DMS153 (cell line): ENCODE data around the gene PCDH15.
"Not testable (repeated sequence)": the region's sequence is repeated elsewhere in the genome, so short reads cannot be mapped to it uniquely, and the experiment has no call there.

Experiments used
- DNase-seq: peaks from one replicate; lab custom pipeline; 2025; lab: John Stamatoyannopoulos, UW

PCDH15 gene

DNA sequence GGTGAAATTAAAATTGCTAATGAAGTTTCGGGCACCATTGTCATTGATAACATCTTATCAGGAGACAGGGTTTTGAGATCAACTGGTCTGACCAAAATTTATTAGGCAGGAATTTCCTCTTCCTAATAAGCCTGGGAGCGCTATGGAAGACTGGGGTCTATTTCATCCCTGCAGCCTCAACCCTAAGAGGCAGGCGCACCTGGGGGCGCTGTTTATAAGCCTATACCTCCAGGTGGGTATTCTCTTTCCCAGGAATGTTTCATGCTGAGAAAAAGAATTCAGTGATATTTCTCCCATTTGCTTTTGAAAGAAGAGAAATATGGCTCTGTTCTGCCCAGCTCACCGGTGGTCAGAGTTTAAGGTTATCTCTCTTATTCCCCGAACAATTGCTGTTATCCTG lies 406.4 kb downstream of the PCDH15 start:
- not testable (repeated sequence) for DNase-seq

DNA sequence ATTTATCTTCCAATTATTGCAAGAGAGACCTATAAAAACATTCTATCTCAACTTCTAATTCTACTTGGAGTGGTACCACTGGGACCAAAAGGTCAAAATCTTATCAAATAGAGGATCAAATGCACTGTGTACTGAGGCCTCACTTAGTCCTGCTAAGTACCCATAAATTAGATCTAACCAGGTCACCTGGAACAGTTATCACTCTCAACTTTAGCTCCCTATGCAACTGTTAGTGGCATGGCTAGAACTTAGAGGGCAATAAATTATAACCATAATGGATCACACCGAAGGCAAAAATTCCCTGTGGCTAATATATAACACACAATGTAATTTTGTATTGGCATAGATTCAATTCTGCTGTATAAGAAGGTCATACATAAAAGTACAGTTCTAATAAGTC lies 428.9 kb downstream of the PCDH15 start:
- DNase-seq: no peak

DNA sequence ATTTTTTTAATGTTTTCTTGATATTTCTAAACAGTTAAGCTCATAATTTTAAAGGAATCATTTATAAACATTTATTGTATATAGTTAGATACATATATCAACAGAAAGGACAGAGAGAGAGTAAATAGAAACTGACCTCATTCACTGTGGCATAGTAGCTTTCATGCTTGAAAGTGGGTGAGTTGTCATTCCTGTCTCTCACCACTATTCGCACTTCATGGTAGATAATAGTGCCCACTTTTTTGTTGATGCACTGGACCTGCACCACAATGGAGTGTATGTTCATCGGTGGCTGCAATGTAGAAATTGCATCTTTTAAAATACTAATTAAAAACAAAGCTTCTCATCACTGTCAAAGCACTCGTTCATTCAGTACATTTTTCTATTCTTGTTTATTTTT lies 432.0 kb downstream of the PCDH15 start:
- DNase-seq: no peak

DNA sequence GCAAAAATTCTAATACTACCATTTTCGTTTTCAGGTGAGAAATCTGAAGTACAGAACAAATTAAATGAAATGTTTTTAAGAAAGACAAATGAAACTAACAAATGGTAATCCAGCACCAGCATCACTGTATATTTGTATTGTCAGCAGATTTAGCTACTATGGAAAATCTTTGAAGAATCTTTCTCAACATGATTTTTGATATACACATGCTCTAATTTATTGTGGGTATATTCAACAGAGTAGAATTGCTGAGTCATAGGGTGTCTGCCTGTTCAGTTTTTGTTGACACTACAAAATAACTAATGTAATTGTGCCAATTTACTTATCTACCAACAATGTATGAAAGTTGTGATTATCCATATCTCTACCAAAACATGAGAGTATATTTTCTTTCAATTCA lies 437.6 kb downstream of the PCDH15 start:
- DNase-seq: no peak

DNA sequence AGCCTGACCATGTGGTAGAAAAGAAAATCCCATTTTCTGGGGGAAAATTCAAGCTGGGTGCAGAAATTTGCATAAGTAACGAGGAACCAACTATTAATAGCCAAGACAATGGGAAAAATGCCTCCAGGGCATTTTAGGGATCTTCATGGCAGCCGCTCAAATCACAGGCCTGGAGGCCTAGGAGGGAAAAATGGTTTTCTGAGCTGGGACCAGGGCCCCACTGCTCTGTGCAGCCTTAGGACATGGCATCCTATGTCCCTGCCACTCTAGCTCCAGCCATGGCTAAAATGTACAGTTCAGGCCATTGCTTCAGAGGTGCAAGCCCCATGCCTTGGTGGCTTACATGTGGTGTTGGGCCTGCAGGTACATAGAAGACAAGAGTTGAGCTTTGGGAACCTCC lies 459.0 kb downstream of the PCDH15 start:
- no peak for DNase-seq

DNA sequence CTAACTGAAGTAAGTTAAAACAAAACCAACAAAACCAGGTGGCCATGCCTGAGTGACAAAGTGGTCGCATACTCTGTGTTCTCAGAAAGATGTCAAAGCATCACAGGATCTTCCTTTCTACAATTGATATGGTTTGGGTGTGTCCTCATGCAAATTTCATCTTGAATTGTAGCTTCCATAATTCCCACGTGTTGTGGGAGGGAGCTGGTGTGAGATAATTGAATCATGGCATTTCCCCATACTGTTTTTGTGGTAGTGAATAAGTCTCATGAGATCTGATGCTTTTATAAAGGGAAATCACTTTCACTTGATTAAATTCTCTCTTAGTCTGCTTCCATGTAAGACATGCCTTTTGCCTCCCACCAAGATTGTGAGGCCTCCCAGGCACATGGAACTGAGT lies 465.7 kb downstream of the PCDH15 start:
- DNase-seq: no peak

DNA sequence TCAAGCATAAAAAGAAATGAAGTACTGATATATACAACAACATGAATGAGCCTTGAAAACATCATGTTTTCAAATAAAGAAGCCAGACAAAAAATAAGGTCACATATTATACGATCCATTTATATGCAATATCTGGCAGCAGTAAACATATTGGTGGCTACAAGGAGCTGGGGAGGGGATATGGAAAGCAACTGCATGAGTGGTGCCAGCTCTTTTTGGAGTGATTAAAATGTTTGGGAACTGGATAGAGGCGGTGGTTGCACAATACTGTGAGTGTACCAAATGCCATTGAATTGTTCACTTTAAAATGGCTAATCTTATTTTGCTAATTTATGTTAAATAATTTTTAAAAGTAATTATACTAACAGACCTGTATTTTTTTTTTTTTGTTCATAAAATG lies 481.7 kb downstream of the PCDH15 start:
- DNase-seq: no peak

DNA sequence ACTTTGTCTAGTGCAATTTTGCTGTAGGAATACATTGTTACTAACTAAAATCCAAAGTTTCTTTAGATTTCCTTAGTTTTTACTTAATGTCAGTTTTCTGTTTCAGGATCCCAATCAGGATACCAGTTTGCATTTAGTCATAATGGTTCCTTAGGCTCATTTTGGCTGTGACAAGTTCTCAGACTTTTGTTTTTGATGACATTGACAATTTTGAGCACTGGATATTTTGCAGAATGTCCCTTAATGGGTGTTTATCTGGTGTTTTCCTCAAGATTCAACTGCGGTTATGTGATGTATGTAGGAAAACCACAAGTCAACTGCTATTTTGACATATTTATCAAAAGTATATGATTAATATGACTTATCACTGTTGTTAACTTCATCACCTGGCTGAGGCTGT lies 482.6 kb downstream of the PCDH15 start:
- no peak for DNase-seq

DNA sequence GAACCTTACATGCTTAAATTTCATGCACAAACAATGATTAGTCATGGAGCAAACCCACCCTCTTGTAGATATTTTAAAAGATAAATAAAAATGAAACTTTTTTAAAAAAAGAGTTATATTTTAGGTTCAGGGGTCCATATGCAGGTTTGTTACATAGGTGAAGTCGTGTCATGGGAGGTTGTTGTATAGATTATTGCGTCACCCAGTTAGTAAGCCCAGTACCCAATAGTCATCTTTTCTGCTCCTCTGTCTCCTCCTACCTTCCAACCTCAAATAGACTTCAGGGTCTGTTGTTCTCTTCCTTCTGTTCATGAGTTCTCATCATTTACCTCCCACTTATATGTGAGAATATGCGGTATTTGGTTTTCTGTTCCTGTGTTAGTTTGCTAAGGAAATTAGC lies 486.6 kb downstream of the PCDH15 start:
- no peak for DNase-seq

DNA sequence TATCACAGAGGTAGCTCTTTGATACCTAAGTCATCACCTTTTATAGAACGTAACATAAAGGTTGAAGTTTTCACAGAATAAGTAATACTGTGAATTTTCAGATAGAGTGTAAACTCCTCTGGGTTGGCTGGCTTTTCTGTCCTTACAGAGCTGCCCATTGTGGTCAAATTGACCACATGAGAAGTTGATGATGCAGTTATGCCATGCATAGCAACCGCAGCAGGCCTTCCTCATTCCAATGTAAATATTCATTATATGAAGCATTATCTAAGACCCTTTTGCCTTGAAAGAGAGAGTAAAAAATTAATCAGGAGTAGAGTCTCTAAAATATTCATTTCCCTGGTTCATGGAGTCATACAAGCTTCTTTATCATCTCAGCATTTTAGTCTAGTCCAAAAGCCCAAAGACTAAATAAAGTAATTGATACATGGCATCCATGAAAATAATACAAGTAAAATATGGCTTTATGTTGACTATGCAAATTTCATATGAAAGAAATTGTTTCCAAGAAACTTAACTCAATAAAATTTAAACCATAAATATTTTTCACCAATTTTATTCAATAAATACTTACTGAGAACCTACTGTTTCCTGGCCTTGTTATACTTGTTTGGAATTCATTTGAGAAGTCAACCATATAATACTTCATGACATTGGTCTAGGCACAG lies 516.4 kb downstream of the PCDH15 start:
- no peak for DNase-seq

DNA sequence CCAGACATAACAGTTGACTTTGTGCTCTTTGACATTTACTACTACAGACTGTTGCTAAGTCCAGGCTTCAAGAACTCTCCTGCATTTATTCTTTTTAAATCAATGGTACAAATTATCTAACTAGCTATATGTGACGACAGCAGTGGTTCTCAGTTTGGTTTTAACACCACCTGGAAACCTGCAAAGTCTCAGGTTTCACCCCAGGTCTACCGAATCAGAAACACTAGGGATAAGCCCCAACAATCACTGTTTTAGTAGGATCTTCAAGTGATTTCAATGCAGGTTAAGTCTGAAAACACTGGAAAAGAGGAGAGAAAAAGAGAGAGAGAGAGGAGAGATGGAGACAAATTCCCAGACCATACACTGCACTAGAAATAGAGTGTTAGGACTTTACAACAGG lies 519.0 kb downstream of the PCDH15 start:
- no peak for DNase-seq

DNA sequence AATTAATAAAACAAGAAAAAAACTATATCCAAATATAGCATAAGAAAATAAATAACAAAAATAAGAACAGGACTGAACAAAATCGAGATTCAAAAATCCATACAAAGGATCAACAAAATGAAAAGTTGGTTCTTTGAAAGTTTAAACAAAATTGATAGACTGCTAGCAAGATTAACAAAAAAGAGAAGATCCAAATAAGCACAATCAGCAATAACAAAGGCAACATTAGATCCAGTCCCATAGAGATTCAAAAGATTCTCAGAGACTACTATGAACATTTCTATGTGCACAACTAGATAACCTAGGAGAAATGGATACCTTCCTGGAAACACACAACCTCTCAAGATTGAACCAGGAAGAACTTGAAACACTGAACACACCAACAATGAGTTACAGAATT lies 534.6 kb downstream of the PCDH15 start:
- no peak for DNase-seq

DNA sequence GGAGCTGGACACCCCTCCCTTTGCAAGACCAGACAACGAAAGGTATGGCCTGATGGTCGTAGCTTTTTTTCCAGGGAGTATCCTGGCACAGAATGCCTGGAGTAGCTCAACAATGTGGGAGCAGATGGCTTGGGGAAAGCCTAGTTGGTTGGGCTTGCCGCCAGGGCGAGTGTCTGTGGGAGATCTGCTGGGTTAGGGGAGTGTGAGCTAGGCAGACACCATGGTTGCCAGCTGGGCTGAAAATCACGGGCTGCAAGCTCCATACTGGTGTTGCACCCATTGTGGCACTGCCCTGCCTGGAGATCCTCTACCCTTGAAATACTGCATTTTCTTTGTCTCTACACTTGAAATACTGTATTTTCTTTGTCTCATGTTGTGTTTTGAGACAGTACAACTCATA lies 538.3 kb downstream of the PCDH15 start:
- DNase-seq: no peak

DNA sequence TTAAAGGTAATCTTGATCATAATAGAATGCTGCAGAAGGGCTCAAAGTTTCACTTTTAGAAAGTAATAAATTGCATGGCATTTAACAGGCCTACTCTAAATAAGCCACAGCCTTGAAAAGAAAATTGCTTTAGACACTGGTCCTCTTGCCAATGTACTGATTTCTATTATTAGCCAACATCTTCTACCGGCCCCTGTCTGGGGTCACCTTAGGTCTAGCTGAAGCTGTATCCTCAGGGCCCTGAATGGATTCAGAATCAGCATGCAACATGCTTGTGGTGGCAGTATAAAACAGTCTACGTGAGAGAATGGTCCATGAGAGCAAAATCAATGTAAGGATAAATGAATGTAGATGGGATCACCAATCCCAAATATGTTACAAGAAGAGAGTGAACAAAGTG lies 541.9 kb downstream of the PCDH15 start:
- DNase-seq: no peak

DNA sequence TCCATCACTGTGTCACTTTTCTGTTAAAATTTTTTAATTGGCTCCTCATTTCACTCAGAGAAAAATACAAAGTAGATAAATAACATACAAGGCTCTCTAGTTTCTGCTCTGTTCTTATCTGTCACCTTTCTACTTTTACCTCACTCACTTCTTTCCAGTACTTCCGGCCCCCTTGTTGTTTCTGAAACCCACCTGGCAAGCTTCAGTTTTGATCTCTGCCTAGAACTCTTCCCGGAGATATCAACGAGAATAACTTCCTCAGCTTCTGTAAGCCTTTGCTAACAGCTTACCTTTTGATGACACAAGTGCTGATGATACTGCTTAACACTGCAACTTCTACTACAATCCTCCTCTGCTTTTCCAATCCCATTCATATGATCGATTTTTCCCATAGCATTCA lies 566.2 kb downstream of the PCDH15 start:
- no peak for DNase-seq

DNA sequence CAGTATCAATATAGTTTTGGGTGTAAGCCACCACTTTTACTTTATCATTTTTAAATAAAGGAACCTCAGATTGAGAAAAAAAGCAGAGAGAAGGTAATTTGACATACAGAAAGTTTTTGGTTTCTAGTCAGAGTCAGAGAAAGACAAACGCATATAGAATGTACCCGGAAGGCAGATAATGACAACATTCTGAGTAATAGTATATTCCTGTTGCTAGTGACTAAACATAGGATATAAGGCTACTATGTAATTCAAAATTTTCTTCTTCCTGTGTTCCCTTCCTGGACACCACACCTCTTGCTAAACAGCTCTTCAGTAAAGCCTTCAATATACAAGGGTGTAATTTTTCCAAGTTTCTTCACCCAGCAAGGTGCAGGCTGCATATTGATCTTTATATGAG lies 597.6 kb downstream of the PCDH15 start:
- DNase-seq: no peak

DNA sequence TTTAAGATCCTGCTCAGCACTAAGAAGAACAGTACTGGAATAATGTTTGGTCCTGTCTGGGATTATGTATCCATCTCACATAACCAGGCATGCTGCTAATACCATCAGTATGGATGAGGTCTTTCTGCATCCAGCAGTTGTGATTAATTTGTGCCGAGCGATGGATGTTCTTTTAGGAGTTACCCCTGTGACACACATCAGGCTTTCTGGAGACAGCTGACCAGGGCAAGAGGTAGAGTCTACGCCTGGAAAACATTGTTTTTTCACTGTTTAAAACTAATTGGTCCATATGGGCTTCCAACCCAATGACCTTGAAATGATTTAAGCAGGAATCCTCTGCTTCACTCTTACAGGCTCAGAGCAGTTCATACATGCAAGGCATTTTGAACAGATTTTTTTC lies 603.0 kb downstream of the PCDH15 start:
- no peak for DNase-seq

DNA sequence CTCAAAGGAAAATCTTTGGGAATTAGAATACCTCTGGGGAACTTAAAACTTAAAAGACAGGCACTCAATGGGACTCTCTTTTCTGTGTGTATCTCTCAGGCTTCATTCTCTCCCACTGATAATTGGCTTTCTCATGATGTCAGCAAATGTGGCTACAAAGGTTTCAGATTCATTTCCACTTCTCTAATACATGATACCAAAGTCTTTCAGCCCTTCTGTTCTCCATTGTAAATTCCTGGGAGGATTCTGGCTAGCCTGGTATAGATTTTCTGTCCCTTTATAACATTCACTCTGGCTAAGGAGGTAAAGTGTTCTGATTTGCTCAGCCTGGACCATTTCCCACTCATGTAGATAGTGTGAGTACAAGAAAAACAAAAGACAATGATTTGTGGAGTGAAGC lies 606.2 kb downstream of the PCDH15 start:
- DNase-seq: no peak

DNA sequence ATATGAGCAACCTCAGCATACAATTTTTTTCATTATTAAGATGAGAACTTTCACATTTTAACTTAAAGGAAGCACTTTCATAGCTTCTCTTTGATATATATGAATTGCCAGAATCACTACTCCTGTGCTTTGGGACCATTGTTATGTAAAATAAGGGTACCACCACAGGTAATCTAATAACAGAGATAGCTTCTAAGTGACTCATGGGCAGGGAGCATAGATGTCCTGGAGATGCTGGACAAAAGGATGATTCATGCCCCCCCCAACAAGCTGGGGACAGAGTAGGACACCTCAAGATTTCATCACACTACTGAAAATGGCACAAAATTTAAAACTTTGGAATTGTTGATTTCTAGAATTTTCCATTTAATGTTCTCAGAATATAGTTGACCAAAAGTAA lies 641.1 kb downstream of the PCDH15 start:
- no peak for DNase-seq

DNA sequence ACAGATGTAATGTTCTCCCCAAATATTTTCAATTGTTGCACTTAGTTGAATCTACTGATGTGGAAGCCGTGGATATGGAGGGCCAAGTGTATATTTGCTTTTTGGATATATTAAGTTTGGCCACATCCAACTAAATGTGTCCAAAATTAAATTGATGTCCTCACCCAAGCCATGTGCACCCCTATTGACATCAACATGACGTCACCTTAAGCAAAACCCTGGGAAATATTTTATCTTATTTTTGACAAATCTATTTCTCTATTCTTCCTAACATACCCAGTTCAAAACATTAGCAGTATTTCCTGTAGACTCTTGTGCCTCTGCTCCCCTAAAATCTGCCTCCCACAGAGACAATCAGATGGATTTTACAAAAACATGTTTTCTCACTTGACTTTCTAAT lies 652.5 kb downstream of the PCDH15 start:
- DNase-seq: no peak

DNA sequence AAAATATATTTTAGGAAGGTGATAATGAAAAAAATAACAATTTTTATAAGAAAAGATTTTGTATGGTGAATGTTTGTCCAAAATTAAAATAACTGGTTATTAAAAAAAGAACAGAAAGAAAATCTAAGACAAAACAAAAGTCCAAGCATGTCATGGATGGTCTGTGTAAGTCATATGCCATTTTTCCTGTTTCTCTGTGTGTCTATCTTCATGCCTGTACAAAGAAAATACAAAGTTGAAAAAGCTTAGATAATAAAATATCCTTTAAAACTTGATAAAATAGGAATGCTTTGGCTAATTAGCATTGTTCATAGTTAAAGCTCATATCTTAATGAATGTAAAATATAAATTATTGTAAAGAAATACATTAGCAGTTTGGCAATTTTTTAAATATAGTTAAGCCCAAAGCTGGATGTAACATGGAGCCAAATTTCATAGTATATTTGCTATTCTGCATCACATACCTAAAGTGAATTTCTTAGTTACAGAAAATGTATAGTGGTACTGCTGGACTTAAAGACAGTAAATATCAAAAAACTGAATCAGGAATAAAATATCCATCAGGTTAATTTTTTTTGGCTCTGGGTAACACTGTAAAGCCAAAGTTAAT lies 661.1 kb downstream of the PCDH15 start:
- no peak for DNase-seq

DNA sequence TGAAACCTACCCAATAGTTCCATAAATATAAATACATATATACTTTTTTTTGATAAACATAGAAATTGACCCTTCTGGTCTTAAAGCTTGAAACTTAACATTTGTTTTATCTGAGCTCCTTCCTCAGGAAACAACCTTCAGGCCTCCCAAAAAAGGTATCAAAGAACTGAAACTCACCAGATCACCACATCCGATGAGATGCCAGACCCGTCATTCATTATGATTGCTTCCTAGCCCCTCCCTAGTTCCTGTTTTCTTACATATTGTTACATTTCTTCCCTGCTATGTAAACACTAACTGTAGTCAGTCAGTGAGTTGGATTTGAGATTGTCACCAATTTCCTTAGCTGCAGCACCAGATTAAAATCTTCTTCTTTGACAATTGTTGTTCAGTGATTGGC lies 663.6 kb downstream of the PCDH15 start:
- DNase-seq: no peak

DNA sequence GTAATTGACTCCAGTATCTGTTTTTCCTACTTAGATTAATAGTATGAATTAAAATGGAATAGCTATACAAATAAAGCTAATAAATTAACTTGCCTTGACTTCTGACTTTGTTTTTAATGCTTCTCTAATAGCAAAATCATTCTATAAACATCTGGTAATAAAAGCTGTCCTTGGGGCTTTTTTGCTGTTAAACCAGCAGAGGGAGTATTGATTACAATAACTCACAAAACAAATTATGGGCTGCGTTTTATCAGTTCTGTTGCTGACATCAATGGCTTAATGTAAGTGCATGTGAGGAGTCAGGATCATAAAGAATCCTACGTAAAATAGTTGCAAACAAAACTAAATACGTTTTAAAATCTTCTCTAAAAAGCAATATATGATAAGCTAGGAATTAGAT lies 667.8 kb downstream of the PCDH15 start:
- DNase-seq: no peak

DNA sequence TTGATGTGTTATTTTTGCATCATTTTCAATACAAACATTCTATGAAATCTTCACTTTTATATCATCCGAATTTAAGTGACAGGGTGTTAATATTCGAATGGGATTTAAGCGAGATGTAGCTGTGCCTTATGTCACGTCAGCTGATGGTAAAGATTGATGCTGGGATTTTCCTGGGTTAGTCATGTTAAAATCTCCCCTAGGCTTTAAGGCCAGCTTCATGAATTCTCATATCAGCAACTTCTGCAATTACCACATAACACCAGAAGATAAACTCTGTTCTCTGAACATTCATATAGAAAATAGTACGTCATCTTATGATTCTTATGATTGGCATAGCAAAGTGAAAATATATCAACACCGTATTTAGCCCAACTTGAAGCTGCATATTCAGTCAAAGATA lies 669.2 kb downstream of the PCDH15 start:
- no peak for DNase-seq
